Brain microvascular endothelial cell (primary cell): ENCODE measurements around the gene GTPBP10.
A peak's percentile ranks its signal among the peaks of the same experiment; 100 is the strongest.

Source experiments
- DNase-seq: peaks from one replicate; pipeline ENCODE4 v3.0.0-alpha.2; 2020
- H3K27ac ChIP-seq: fragments of 250-450 bp; sonication (Bioruptor Pico); 2 replicates; pipeline ENCODE4 v1.5.1; 2020; ENCODE audit warnings: mild to moderate bottlenecking, moderate library complexity
- H3K27me3 ChIP-seq: fragments of 250-450 bp; sonication (Bioruptor Pico); replicated peaks from 2 replicates; pipeline ENCODE4 v1.5.1; 2020; ENCODE audit warnings: mild to moderate bottlenecking
- H3K36me3 ChIP-seq: fragments of 250-450 bp; sonication (Bioruptor Pico); replicated peaks from 2 replicates; pipeline ENCODE4 v1.5.1; 2020; ENCODE audit warnings: mild to moderate bottlenecking
- H3K4me3 ChIP-seq: 2 replicates; pipeline ENCODE4 v1.5.1; 2011; ENCODE audit warnings: low read depth, mild to moderate bottlenecking, control low read depth, low read length, moderate library complexity
- in situ Hi-C: cut with HindIII; loops from 2 replicates; pipeline ENCODE4 v1.10.0; 2017; ENCODE audit warnings: low sequenced_read_pairs, low pct_ligation_motif_present
- TF ChIP-seq, protein P1 (sequence below): IDR thresholded peaks from 2 replicates; pipeline ENCODE4 v1.5.1; 2011; ENCODE audit warnings: low read depth, mild to moderate bottlenecking, moderate library complexity, low read length, control low read depth, inconsistent platforms; ENCODE audit errors: missing control alignments

The GTPBP10 gene

DNA sequence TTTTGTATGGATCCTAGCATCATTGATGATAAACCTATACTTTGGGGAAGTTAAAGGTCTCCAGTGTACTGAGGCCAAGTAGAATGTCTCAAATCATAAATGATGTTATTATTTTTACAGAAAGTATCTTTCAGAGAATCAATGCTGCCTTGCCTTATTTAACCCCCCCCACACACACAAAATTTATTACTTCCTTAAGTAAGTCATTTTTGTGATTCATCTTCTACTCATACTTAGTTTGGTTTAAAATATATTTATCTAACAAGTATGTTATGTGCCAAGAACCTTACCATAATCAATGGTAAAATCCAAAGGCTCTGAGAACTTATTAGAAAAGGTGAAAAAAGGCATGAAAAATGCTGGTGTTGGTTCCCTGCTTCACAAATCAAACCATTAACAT is 37.9 kb downstream of the GTPBP10 start:
- Histone ChIP-seq H3K36me3 (peaks cover 3% of the 10 kb centered on the region), H3K4me3 (no peak overlapping the region), H3K27me3 (no peaks in the 10 kb centered on the region), H3K27ac (peak overlapping the region; percentile 83)
- in situ Hi-C loops, result no loop called here
- TF ChIP-seq, protein P1, sequence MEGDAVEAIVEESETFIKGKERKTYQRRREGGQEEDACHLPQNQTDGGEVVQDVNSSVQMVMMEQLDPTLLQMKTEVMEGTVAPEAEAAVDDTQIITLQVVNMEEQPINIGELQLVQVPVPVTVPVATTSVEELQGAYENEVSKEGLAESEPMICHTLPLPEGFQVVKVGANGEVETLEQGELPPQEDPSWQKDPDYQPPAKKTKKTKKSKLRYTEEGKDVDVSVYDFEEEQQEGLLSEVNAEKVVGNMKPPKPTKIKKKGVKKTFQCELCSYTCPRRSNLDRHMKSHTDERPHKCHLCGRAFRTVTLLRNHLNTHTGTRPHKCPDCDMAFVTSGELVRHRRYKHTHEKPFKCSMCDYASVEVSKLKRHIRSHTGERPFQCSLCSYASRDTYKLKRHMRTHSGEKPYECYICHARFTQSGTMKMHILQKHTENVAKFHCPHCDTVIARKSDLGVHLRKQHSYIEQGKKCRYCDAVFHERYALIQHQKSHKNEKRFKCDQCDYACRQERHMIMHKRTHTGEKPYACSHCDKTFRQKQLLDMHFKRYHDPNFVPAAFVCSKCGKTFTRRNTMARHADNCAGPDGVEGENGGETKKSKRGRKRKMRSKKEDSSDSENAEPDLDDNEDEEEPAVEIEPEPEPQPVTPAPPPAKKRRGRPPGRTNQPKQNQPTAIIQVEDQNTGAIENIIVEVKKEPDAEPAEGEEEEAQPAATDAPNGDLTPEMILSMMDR, result no peak
- no peak for DNase-seq

DNA sequence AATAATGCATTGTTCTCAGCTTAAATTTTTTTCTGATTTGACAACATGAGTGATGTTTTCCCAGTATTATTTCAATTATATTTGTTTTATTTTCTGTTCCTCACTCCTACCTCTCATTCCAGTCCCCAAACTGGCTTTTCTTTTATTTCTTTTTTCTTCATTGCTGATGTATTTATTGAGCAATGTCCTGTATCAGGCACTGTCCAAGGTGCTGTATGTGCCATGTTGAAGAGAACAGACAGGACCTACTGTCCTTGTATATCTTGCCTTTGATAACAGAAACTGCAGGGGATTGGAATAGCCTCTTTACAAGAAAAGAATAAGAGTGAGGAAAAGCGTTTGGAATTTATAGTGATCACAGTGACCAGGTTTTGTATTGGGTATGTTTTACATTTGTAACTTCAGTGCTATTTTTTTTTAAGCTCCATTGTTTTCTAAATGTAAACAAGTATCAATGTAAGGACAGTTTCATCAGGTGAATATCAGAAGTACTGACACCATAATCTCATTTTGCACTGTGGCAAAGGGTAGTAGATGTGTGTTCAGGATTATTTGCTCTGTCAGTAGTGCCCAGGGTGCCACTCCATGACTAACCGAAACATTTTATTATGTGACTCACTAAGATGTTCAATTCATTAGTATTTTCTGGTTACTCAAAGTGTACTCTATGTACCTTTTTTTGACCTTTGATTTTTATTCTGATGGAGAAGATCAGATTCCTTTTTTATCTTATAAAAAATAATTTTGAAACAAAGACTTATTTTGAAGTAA is 41.1 kb downstream of the GTPBP10 start:
- H3K36me3 ChIP-seq, result no peaks in the 10 kb centered on the region
- in situ Hi-C loops, result no loop called here
- peak; percentile 13 for DNase-seq
- H3K27ac ChIP-seq, result no peak overlapping the region
- no peaks in the 10 kb centered on the region for H3K27me3 ChIP-seq
- no peak overlapping the region for H3K4me3 ChIP-seq
- TF ChIP-seq, protein P1, result no peak

DNA sequence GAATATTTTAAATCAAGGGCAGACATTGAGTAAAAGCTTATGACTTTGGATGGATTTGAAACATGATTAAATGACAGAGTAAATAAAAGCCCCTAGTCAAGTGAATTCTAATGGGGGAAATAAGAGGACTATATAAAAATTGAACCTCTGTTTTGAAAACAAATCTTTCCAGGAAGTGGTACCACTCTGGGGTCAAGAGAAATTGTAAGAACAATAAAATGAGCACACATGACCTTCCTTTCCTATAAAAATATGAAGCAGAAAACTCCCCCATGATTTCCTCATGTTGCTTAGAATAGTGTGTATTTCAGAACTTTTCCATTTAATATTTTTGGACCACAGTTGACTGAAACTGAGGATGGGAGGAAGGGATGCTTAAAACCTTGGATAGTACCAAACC is 44.4 kb downstream of the GTPBP10 start:
- no peak for DNase-seq
- no peaks in the 10 kb centered on the region for H3K27me3 ChIP-seq
- no peak overlapping the region for H3K27ac ChIP-seq
- in situ Hi-C loops, result no loop called here
- no peak overlapping the region for H3K4me3 ChIP-seq
- TF ChIP-seq, protein P1, result no peak
- no peaks in the 10 kb centered on the region for H3K36me3 ChIP-seq

DNA sequence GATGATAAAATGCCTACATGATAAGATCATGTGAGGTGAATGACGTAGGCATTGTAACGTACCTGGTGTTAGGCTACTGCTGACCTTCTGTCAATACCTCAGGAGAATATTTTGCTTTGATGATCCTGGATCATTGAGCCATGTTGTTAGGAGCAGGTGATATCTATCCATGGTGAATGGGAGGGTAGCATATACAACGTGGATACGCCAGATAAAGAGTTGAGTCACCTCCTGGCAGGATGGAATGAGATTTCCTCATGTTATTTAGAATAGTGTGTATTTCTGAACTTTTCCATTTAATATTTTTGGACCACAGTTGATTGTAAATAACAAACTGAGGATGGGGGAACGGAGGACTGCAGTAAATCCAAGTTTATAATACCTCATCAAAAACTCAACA is 45.0 kb downstream of the GTPBP10 start:
- Histone ChIP-seq H3K36me3 (no peaks in the 10 kb centered on the region), H3K4me3 (no peak overlapping the region), H3K27ac (no peak overlapping the region), H3K27me3 (no peaks in the 10 kb centered on the region)
- DNase-seq, result no peak
- TF ChIP-seq, protein P1, result no peak
- in situ Hi-C loops, result no loop called here

DNA sequence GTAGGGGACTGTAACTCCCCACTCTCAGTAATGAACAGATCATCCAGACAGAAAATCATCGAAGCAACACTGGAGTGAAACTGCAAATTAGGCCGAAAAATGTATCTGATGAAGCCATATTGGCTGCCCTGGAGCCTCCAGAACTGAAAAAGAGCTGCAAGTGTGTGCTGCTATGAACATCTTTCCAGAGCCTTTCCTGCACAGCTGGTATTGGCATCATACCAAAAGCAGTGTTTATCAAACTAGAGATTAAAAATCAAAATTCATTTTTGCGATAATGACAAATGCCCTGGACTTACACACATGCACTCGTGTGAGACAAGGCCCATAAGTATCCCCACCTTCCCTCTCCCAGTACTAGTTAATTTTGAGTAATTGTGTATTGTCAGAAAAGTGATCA is 49.9 kb downstream of the GTPBP10 start:
- Histone ChIP-seq H3K27ac (no peak overlapping the region), H3K27me3 (no peaks in the 10 kb centered on the region), H3K36me3 (no peaks in the 10 kb centered on the region), H3K4me3 (no peak overlapping the region)
- no peak for DNase-seq
- TF ChIP-seq, protein P1, result no peak
- in situ Hi-C loops, result no loop called here

DNA sequence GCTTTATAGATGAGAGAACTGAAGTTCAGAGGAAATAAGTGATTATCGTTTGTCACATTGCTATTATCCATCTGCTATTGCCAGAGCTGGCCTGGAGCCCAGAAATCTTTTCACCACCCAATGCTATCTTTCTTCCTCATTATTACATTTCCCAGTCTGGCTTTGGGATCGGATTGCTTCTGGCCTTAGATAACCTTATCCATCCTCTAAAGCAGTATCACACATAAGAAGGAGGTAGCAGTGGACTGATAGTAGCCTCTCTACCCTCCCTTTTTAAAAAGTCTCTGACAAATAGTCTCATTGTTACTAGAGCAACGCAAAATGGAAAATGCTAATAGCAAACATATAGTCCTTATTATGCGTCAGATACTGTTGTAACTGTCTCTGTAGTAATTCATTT is 55.5 kb downstream of the GTPBP10 start:
- H3K36me3 ChIP-seq, result peaks cover under 1% of the 10 kb centered on the region
- H3K27me3 ChIP-seq, result no peaks in the 10 kb centered on the region
- TF ChIP-seq, protein P1, result no peak
- H3K4me3 ChIP-seq, result no peak overlapping the region
- H3K27ac ChIP-seq, result no peak overlapping the region
- DNase-seq, result no peak
- in situ Hi-C loops, result no loop called here
